ENCODE measurements around the gene NYAP2.

Gene NYAP2

GRCh38 chr2:225399504-225399903, at the start of gene NYAP2:
TSS of gene NYAP2 (plus strand) at chr2:225399710. CDS start at chr2:225408881, 9,171 bp downstream.
- H3K4me3 ChIP-seq (ENCODE audit: low read depth, low read length): no peak within 1 kb of the TSS
- TF ChIP-seq, protein P1, sequence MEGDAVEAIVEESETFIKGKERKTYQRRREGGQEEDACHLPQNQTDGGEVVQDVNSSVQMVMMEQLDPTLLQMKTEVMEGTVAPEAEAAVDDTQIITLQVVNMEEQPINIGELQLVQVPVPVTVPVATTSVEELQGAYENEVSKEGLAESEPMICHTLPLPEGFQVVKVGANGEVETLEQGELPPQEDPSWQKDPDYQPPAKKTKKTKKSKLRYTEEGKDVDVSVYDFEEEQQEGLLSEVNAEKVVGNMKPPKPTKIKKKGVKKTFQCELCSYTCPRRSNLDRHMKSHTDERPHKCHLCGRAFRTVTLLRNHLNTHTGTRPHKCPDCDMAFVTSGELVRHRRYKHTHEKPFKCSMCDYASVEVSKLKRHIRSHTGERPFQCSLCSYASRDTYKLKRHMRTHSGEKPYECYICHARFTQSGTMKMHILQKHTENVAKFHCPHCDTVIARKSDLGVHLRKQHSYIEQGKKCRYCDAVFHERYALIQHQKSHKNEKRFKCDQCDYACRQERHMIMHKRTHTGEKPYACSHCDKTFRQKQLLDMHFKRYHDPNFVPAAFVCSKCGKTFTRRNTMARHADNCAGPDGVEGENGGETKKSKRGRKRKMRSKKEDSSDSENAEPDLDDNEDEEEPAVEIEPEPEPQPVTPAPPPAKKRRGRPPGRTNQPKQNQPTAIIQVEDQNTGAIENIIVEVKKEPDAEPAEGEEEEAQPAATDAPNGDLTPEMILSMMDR (IDR thresholded peaks at IDR 0.05; ENCODE audit: control insufficient read depth, extremely low read depth, insufficient read depth): no peak
- no peak for DNase-seq (ENCODE audit: low read depth)

DNA sequence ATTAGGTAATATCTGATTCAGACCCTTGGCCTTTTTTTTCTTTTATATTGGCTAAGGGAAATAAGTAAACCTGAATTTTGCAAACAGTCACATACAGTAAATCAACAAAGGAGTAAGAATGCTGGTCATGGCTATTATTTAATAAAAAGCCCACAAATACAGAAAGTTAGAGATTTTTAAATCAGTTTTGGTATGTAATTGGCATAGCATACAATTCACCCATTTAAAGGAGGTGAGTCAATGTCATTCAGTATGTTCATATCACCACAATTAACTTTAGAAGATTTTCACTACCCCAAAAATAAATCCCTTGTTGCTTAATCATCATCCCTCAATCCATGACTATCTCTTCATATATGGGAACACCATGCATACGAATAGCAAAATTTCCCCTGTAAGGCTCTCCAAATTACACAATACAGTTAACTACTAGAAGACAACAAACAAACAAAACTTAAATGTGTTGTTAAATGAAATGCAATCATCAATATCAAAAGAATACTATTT, 45.9 kb upstream of the NYAP2 start:
- TF ChIP-seq, protein P1 (IDR thresholded peaks at IDR 0.05; ENCODE audit: control insufficient read depth, extremely low read depth, insufficient read depth): no peak
- no peak for DNase-seq (ENCODE audit: low read depth)

DNA sequence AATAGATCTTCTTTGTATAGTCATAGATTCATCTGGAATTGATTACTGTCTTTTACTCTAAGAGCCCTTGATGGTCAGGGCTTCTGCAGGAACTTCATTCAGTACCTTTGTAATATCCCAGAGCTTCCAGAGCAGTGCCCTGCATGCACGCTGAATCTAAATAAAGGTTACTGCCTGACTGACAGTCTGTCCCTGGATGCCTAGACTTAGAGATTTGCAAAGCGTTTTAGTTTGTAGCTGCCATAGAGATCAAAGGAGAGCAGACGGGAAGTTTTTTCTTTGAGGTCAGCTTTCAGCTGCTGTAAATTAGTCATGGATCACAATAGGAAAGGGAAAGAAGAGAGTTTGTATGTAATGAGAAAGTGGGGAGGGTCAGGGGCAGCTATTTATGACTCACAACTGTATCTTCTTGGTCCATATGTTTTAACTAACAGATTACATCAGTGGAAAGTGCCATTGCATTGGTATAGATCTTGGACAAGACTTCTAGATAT, 45.2 kb upstream of the NYAP2 start:
- DNase-seq (ENCODE audit: low read depth): no peak
- H3K4me3 ChIP-seq (ENCODE audit: low read depth, low read length): no peak overlapping the region
- TF ChIP-seq, protein P1 (IDR thresholded peaks at IDR 0.05; ENCODE audit: control insufficient read depth, extremely low read depth, insufficient read depth): no peak

More for the DNA sequence above, 45.9 kb upstream of the NYAP2 start:
- H3K4me3 ChIP-seq (ENCODE audit: low read depth, low read length): no peak overlapping the region

- no peak overlapping the region for H3K4me3 ChIP-seq (ENCODE audit: low read depth, low read length)
- no peak for DNase-seq (ENCODE audit: low read depth)
- TF ChIP-seq, protein P1 (IDR thresholded peaks at IDR 0.05; ENCODE audit: control insufficient read depth, extremely low read depth, insufficient read depth): no peak
Observed at GRCh38 chr2:225355788-225356187, 43.7 kb upstream of the NYAP2 start.

DNA sequence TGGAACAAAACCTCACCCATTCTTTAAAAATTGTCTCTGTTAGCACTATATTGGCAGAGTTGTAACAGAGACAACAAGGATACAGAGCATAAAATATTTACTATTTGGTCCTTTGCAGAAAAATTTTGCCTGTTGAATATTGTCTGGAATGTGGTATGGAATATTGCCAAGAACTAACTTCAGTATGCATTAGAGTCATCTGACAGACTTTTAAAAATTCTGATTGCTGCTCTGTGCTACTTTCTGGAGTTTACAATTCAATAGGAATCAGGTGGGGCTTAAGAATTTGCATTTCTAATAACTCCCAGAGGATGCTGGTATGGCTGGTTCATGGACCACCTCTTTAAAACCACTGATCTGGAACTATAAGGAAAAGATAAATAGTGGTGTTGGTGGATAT, 32.8 kb upstream of the NYAP2 start:
- H3K4me3 ChIP-seq (ENCODE audit: low read depth, low read length): no peak overlapping the region
- TF ChIP-seq, protein P1 (IDR thresholded peaks at IDR 0.05; ENCODE audit: control insufficient read depth, extremely low read depth, insufficient read depth): no peak
- DNase-seq (ENCODE audit: low read depth): no peak

- H3K4me3 ChIP-seq (ENCODE audit: low read depth, low read length): no peak overlapping the region
- no peak for DNase-seq (ENCODE audit: low read depth)
- TF ChIP-seq, protein P1 (IDR thresholded peaks at IDR 0.05; ENCODE audit: control insufficient read depth, extremely low read depth, insufficient read depth): no peak
Observed at GRCh38 chr2:225367482-225367881, 32.0 kb upstream of the NYAP2 start.

- TF ChIP-seq, protein P1 (IDR thresholded peaks at IDR 0.05; ENCODE audit: control insufficient read depth, extremely low read depth, insufficient read depth): no peak
- DNase-seq (ENCODE audit: low read depth): no peak
- H3K4me3 ChIP-seq (ENCODE audit: low read depth, low read length): no peak overlapping the region
Observed at GRCh38 chr2:225378984-225379383, 20.5 kb upstream of the NYAP2 start.
